Progenitor cell of endocrine pancreas (in vitro differentiated cells): Measurements from ENCODE around the gene STIM1. TPM values are rescaled to one million over a fixed set of nuclear protein-coding genes. Genes with fewer than 3 reads are reported as not detected.

Experiments used
- DNase-seq: peaks from one replicate; pipeline ENCODE4 v3.0.0; 2021; ENCODE audit warnings: low spot score; ENCODE audit not compliant: unreplicated experiment
- H3K27ac Mint-ChIP-seq: 2 replicates; pipeline ENCODE4 v1.8.0; 2021; ENCODE audit warnings: mild to moderate bottlenecking, moderate library complexity, mixed read lengths
- H3K27me3 Mint-ChIP-seq: 2 replicates; pipeline ENCODE4 v1.8.0; 2021; ENCODE audit warnings: mixed read lengths
- H3K36me3 Mint-ChIP-seq: 2 replicates; pipeline ENCODE4 v1.8.0; 2022; ENCODE audit warnings: mixed read lengths; ENCODE audit not compliant: insufficient read depth
- H3K4me1 Mint-ChIP-seq: 2 replicates; pipeline ENCODE4 v1.8.0; 2021; ENCODE audit warnings: low read depth, mixed read lengths
- H3K4me3 Mint-ChIP-seq: 2 replicates; pipeline ENCODE4 v1.8.0; 2021; ENCODE audit warnings: low read depth, mild to moderate bottlenecking, moderate library complexity, mixed read lengths
- H3K9me3 Mint-ChIP-seq: 2 replicates; pipeline ENCODE4 v1.8.0; 2021; ENCODE audit warnings: low read depth, mixed read lengths
- CTCF ChIP-seq: fragments of 200-600 bp; sonication (generic); IDR thresholded peaks from one replicate; pipeline ENCODE4 v1.5.0; 2021; ENCODE audit warnings: antibody characterized with exemption, mild to moderate bottlenecking; ENCODE audit not compliant: unreplicated experiment
- total RNA-seq: library from RNA; stranded (reverse); gene quantifications from 2 replicates; pipeline ENCODE4 v1.2.1, GENCODE V29; 2021

The STIM1 gene
- total RNA-seq, 1 donor from 2014 or later, result 27.2 TPM

- Mint-ChIP-seq H3K4me3 (no peak overlapping the region), H3K27ac (no peak overlapping the region), H3K36me3 (peaks cover 2% of the 10 kb centered on the region), H3K4me1 (no peaks in the 10 kb centered on the region), H3K9me3 (no peaks in the 10 kb centered on the region), H3K27me3 (no peaks in the 10 kb centered on the region)
- DNase-seq, result no peak
- no peak for TF ChIP-seq CTCF
Measured at GRCh38 chr11:3920148-3920852, 64.8 kb downstream of the STIM1 start.

- no peak overlapping the region for H3K4me3 Mint-ChIP-seq
- no peaks in the 10 kb centered on the region for H3K4me1 Mint-ChIP-seq
- no peaks in the 10 kb centered on the region for H3K9me3 Mint-ChIP-seq
- TF ChIP-seq CTCF, result no peak
- H3K27ac Mint-ChIP-seq, result no peak overlapping the region
- no peaks in the 10 kb centered on the region for H3K27me3 Mint-ChIP-seq
- no peak for DNase-seq
- peaks cover 2% of the 10 kb centered on the region for H3K36me3 Mint-ChIP-seq
Measured at GRCh38 chr11:3922056-3922455, 66.6 kb downstream of the STIM1 start.

- no peak overlapping the region for H3K27ac Mint-ChIP-seq
- no peak for DNase-seq
- no peak overlapping the region for H3K4me3 Mint-ChIP-seq
- no peaks in the 10 kb centered on the region for H3K27me3 Mint-ChIP-seq
- peaks cover 2% of the 10 kb centered on the region for H3K36me3 Mint-ChIP-seq
- no peak for TF ChIP-seq CTCF
- H3K4me1 Mint-ChIP-seq, result no peaks in the 10 kb centered on the region
- H3K9me3 Mint-ChIP-seq, result no peaks in the 10 kb centered on the region
Measured at GRCh38 chr11:3925513-3925912, 70.0 kb downstream of the STIM1 start.

- Mint-ChIP-seq H3K27me3 (no peaks in the 10 kb centered on the region), H3K9me3 (no peaks in the 10 kb centered on the region), H3K27ac (peak overlapping the region; percentile 79), H3K4me1 (no peaks in the 10 kb centered on the region), H3K36me3 (peaks cover 2% of the 10 kb centered on the region), H3K4me3 (no peak overlapping the region)
- no peak for DNase-seq
- no peak for TF ChIP-seq CTCF
Measured at GRCh38 chr11:3926458-3927095, 71.1 kb downstream of the STIM1 start.

- Mint-ChIP-seq H3K4me1 (no peaks in the 10 kb centered on the region), H3K9me3 (no peaks in the 10 kb centered on the region), H3K36me3 (peaks cover 2% of the 10 kb centered on the region), H3K4me3 (no peak overlapping the region), H3K27me3 (no peaks in the 10 kb centered on the region), H3K27ac (peak overlapping the region; percentile 49)
- DNase-seq, result no peak
- no peak for TF ChIP-seq CTCF
Measured at GRCh38 chr11:3927129-3927796, 71.8 kb downstream of the STIM1 start.
